ENCODE data around the gene NBPF11.
A peak's percentile ranks its signal among the peaks of the same experiment; 100 is the strongest.
"Not testable (repeated sequence)": the region's sequence is repeated elsewhere in the genome, so short reads cannot be mapped to it uniquely, and the experiment has no call there.

NBPF11 gene

GRCh38 chr1:148149050-148149815, 2.8 kb downstream of the NBPF11 start:
- DNase-seq: not testable (repeated sequence)

- not testable (repeated sequence) for DNase-seq
Observed at GRCh38 chr1:148147052-148147838, 4.8 kb downstream of the NBPF11 start.

- not testable (repeated sequence) for DNase-seq
Observed at GRCh38 chr1:148146191-148146997, 5.7 kb downstream of the NBPF11 start.

- DNase-seq: not testable (repeated sequence)
Observed at GRCh38 chr1:148143223-148143622, 8.9 kb downstream of the NBPF11 start.

GRCh38 chr1:148141936-148142335, 10.1 kb downstream of the NBPF11 start:
- not testable (repeated sequence) for DNase-seq

GRCh38 chr1:148138606-148139005, 13.5 kb downstream of the NBPF11 start:
- DNase-seq: not testable (repeated sequence)

GRCh38 chr1:148122341-148122740, 29.7 kb downstream of the NBPF11 start:
- DNase-seq: not testable (repeated sequence)

- DNase-seq: not testable (repeated sequence)
Observed at GRCh38 chr1:148120395-148120794, 31.7 kb downstream of the NBPF11 start.

GRCh38 chr1:148095732-148096131, 56.3 kb downstream of the NBPF11 start:
- not testable (repeated sequence) for DNase-seq

- DNase-seq: not testable (repeated sequence)
Observed at GRCh38 chr1:148086196-148086595, 65.9 kb downstream of the NBPF11 start.

GRCh38 chr1:148081205-148081604, 70.9 kb downstream of the NBPF11 start:
- DNase-seq: not testable (repeated sequence)

- DNase-seq: not testable (repeated sequence)
Observed at GRCh38 chr1:148078632-148079519, 73.2 kb downstream of the NBPF11 start.

GRCh38 chr1:148078090-148078489, 74.0 kb downstream of the NBPF11 start:
- DNase-seq: not testable (repeated sequence)

GRCh38 chr1:148077458-148077857, 74.6 kb downstream of the NBPF11 start:
- DNase-seq: not testable (repeated sequence)

GRCh38 chr1:148073392-148073791, 78.7 kb downstream of the NBPF11 start:
- DNase-seq: not testable (repeated sequence)

- not testable (repeated sequence) for DNase-seq
Observed at GRCh38 chr1:148068606-148069005, 83.5 kb downstream of the NBPF11 start.

- not testable (repeated sequence) for DNase-seq
Observed at GRCh38 chr1:148068201-148068600, 83.9 kb downstream of the NBPF11 start.

GRCh38 chr1:148060294-148060701, 91.8 kb downstream of the NBPF11 start:
- not testable (repeated sequence) for DNase-seq

- peak in 1 of 2 experiments; percentile 2 for DNase-seq
Observed at GRCh38 chr1:148057384-148057783, 94.7 kb downstream of the NBPF11 start.
